GM19467 (cell line): ENCODE measurements around the gene PPIE.
A peak's percentile ranks its signal among the peaks of the same experiment; 100 is the strongest.

Experiments
- ATAC-seq: cut with Tn5 transposase; IDR thresholded peaks from one replicate; pipeline ENCODE4 v1.9.1; 2021; ENCODE audit warnings: mild to moderate bottlenecking, moderate library complexity; ENCODE audit not compliant: unreplicated experiment

PPIE gene

GRCh38 chr1:39738622-39739366 is at the start of gene PPIE:
Gene PPIE, plus strand, starts transcription at chr1:39738882. Its CDS starts 19 bp downstream, at chr1:39738901.
- peak; percentile 82 for ATAC-seq

- ATAC-seq: no peak
These were observed 49.5 kb upstream of the PPIE start for GRCh38 chr1:39689214-39689613.

- ATAC-seq: no peak
These were observed 49.0 kb upstream of the PPIE start for GRCh38 chr1:39689635-39690034.

- no peak for ATAC-seq
These were observed 48.5 kb upstream of the PPIE start for GRCh38 chr1:39690225-39690624.

GRCh38 chr1:39690794-39691382 is 47.8 kb upstream of the PPIE start:
- ATAC-seq: no peak

- peak; percentile 89 for ATAC-seq
These were observed 47.1 kb upstream of the PPIE start, which contains the start of gene HPCAL4 for GRCh38 chr1:39691383-39692151. Gene HPCAL4, minus strand, starts transcription at chr1:39691433. Its CDS starts 6,830 bp downstream, at chr1:39684603.

- ATAC-seq: no peak
These were observed 46.3 kb upstream of the PPIE start for GRCh38 chr1:39692152-39693074.

- ATAC-seq: no peak
These were observed 44.7 kb upstream of the PPIE start for GRCh38 chr1:39694026-39694425.

GRCh38 chr1:39695016-39695415 is 43.7 kb upstream of the PPIE start:
- no peak for ATAC-seq

- ATAC-seq: no peak
These were observed 42.2 kb upstream of the PPIE start for GRCh38 chr1:39696448-39696847.

GRCh38 chr1:39698568-39698967 is 40.1 kb upstream of the PPIE start:
- no peak for ATAC-seq

- no peak for ATAC-seq
These were observed 39.3 kb upstream of the PPIE start for GRCh38 chr1:39699419-39699818.

GRCh38 chr1:39700348-39700747 is 38.3 kb upstream of the PPIE start:
- no peak for ATAC-seq

- no peak for ATAC-seq
These were observed 37.6 kb upstream of the PPIE start for GRCh38 chr1:39701049-39701439.

- ATAC-seq: no peak
These were observed 33.9 kb upstream of the PPIE start for GRCh38 chr1:39704757-39705156.

- no peak for ATAC-seq
These were observed 31.2 kb upstream of the PPIE start for GRCh38 chr1:39707506-39707905.

- no peak for ATAC-seq
These were observed 27.3 kb upstream of the PPIE start for GRCh38 chr1:39711104-39711965.

- no peak for ATAC-seq
These were observed 26.7 kb upstream of the PPIE start for GRCh38 chr1:39711966-39712340.

- ATAC-seq: no peak
These were observed 25.1 kb upstream of the PPIE start for GRCh38 chr1:39713557-39713956.

- no peak for ATAC-seq
These were observed 20.9 kb upstream of the PPIE start for GRCh38 chr1:39717809-39718208.
